Endodermal cell (in vitro differentiated cells): Measurements from ENCODE around the gene KLF12. TPM values are rescaled to one million over a fixed set of nuclear protein-coding genes. Genes with fewer than 3 reads are reported as not detected.

Experiments
- DNase-seq: peaks from one replicate; pipeline ENCODE4 v3.0.0-alpha.2; 2017
- H3K27ac ChIP-seq: 2 replicates; pipeline ENCODE4 v1.5.1; 2013; ENCODE audit warnings: mild to moderate bottlenecking, low read depth, low read length, moderate library complexity
- H3K27me3 ChIP-seq: 2 replicates; pipeline ENCODE4 v1.6.1; 2013; ENCODE audit warnings: mild to moderate bottlenecking, low read length, moderate library complexity; ENCODE audit not compliant: insufficient read depth, control insufficient read depth, poor library complexity, severe bottlenecking
- H3K36me3 ChIP-seq: 2 replicates; pipeline ENCODE4 v1.7.0; 2013; ENCODE audit warnings: mild to moderate bottlenecking, low read length, moderate library complexity; ENCODE audit not compliant: control insufficient read depth, insufficient read depth
- H3K4me1 ChIP-seq: one replicate; pipeline ENCODE4 v1.7.0; 2013; ENCODE audit warnings: low read length; ENCODE audit not compliant: control insufficient read depth, insufficient read depth
- H3K4me3 ChIP-seq: 2 replicates; pipeline ENCODE4 v1.5.1; 2013; ENCODE audit warnings: mild to moderate bottlenecking, low read length, moderate library complexity
- H3K9ac ChIP-seq: 2 replicates; pipeline ENCODE4 v1.6.1; 2013; ENCODE audit warnings: mild to moderate bottlenecking, low read length, moderate library complexity; ENCODE audit not compliant: poor library complexity, severe bottlenecking; ENCODE audit errors: extremely low read depth
- H3K9me3 ChIP-seq: 2 replicates; pipeline ENCODE4 v1.6.1; 2013; ENCODE audit warnings: mild to moderate bottlenecking, low read length, moderate library complexity; ENCODE audit not compliant: control insufficient read depth
- H3K27ac Mint-ChIP-seq: 2 replicates; pipeline ENCODE4 v1.8.0; 2020; ENCODE audit warnings: mixed read lengths
- H3K27me3 Mint-ChIP-seq: 2 replicates; pipeline ENCODE4 v1.8.0; 2021; ENCODE audit warnings: mild to moderate bottlenecking, mixed read lengths; ENCODE audit not compliant: insufficient read depth
- H3K36me3 Mint-ChIP-seq: 2 replicates; pipeline ENCODE4 v1.8.0; 2020; ENCODE audit warnings: low read depth, mixed read lengths
- H3K4me1 Mint-ChIP-seq: 2 replicates; pipeline ENCODE4 v1.8.0; 2020; ENCODE audit warnings: mixed read lengths
- H3K4me3 Mint-ChIP-seq: 2 replicates; pipeline ENCODE4 v1.8.0; 2020; ENCODE audit warnings: mild to moderate bottlenecking, moderate library complexity, mixed read lengths
- H3K9me3 Mint-ChIP-seq: 2 replicates; pipeline ENCODE4 v1.8.0; 2020; ENCODE audit warnings: mild to moderate bottlenecking, mixed read lengths
- WGBS, 2 experiments: methylation state at CpG; one replicate each; pipeline versions ENCODE4 v1.1.5 to v1.1.7; 2013; ENCODE audit warnings: missing lambda C conversion rate in 2 of 2, mixed read lengths in 1 of 2; ENCODE audit not compliant: insufficient coverage in 1 of 2, insufficient read length in 1 of 2; 5-methylcytosine and 5-hydroxymethylcytosine counted together
- total RNA-seq, 2 donors: library from RNA; stranded (reverse); fragmentation: NEBNext Ultra II Directional in 1 of 2; extraction: Animal tissue kit (Norgen Biotek cat#: 25700) in 1 of 2; gene quantifications; 2 replicates in 1 of 2; 3 replicates in 1 of 2; pipeline ENCODE4 v1.2.1, GENCODE V29; 2021
- TF ChIP-seq, protein P1 (sequence below): fragments of 200-600 bp; sonication (generic); conservative IDR thresholded peaks from 2 replicates; pipeline ENCODE4 v1.5.0; 2021; ENCODE audit warnings: antibody characterized with exemption, mild to moderate bottlenecking

Gene KLF12
- total RNA-seq, 2 donors from 2014 or later: 14.8 to 17.2 TPM

DNA sequence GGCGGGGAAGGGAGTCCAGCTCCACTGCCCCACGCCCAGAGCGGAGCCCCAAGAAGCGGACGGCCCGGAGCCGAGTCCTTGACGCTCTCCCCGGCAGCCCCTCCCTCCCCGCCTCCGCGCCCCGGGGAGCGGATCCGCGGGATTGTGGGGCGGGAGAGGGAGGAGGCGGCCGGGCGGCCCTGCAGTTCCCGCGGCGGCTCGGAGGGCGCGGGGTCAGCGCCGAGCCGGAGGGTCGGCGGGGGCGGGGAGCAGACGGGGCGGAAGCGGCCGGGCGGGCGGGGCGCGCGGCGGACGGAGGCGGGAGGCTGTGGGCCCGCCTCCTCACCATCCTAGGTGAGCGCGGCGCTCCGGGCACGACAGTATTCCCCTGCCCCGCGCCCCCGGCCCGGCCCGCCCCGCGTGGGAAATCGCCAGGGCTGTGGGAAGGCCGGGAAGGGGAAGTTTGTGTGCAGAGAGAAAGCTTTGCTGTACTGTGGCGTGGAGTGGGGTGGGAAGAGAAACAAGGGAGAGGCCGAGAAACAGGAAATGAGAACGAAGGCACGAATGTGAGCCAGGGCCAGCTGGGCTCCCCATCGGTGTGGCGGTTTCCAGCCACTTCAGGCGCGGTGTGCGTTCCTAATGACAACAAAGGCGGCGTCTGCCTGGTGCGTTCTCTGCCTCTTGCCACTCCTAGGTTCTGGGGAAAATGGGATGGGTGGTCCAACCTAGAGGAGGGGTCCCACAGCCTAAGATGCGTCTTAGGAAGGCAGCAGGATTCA lies 1.3 kb upstream of the KLF12 start:
- peak overlapping the region; percentile 96 for H3K27ac ChIP-seq
- 0% methylated on average over 9 to 72 of the region's 72 CpGs for WGBS, 2 experiments
- TF ChIP-seq, protein P1, sequence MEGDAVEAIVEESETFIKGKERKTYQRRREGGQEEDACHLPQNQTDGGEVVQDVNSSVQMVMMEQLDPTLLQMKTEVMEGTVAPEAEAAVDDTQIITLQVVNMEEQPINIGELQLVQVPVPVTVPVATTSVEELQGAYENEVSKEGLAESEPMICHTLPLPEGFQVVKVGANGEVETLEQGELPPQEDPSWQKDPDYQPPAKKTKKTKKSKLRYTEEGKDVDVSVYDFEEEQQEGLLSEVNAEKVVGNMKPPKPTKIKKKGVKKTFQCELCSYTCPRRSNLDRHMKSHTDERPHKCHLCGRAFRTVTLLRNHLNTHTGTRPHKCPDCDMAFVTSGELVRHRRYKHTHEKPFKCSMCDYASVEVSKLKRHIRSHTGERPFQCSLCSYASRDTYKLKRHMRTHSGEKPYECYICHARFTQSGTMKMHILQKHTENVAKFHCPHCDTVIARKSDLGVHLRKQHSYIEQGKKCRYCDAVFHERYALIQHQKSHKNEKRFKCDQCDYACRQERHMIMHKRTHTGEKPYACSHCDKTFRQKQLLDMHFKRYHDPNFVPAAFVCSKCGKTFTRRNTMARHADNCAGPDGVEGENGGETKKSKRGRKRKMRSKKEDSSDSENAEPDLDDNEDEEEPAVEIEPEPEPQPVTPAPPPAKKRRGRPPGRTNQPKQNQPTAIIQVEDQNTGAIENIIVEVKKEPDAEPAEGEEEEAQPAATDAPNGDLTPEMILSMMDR: no peak

DNA sequence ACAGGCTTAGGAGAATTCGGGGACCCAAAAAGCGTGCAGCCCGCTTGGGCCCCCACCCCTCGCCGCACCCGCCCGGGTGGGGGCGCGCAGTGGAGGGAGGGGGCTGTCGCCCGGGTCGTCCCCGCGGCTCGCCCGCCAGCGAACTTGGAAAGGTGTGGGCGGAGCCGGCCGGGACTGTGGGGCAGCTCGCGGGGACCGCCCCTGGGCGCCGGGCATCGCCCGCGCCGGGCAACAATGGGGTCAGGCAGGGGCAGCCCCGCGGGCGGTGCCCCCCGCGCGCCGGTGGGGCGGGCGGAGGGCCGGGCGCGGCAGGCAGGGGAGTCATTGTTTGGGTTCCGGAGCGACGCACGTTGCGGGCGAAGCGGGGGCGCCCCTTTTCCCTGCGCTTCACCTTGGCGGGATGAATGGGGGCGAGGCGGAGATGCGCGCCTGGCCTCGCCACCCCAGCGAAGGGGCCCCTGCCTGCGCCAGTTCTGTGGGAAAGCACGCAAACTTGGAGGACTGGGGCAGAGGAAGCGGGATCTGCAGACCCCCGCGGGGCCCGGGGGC lies 647 bp upstream of the KLF12 start:
- Mint-ChIP-seq H3K36me3 (no peaks in the 10 kb centered on the region), H3K9me3 (no peaks in the 10 kb centered on the region), H3K27ac (no peak overlapping the region), H3K4me1 (peaks cover under 1% of the 10 kb centered on the region), H3K4me3 (no peak overlapping the region), H3K27me3 (peaks cover 5% of the 10 kb centered on the region)
- peaks cover 31% of the 10 kb centered on the region for H3K27me3 ChIP-seq
- H3K4me3 ChIP-seq: peak overlapping the region; percentile 92
- peak overlapping the region; percentile 96 for H3K27ac ChIP-seq
- DNase-seq: no peak
- TF ChIP-seq, protein P1: no peak
- H3K9me3 ChIP-seq: no peaks in the 10 kb centered on the region
- no peaks in the 10 kb centered on the region for H3K4me1 ChIP-seq
- no peak overlapping the region for H3K9ac ChIP-seq
- WGBS, 2 experiments: 0% methylated on average over 5 to 63 of the region's 63 CpGs
- no peaks in the 10 kb centered on the region for H3K36me3 ChIP-seq

More for the DNA sequence above, 1.3 kb upstream of the KLF12 start:
- Mint-ChIP-seq H3K27ac (no peak overlapping the region), H3K4me3 (no peak overlapping the region), H3K27me3 (peaks cover 7% of the 10 kb centered on the region), H3K36me3 (no peaks in the 10 kb centered on the region), H3K4me1 (no peaks in the 10 kb centered on the region), H3K9me3 (no peaks in the 10 kb centered on the region)
- Histone ChIP-seq H3K4me1 (no peaks in the 10 kb centered on the region), H3K27me3 (peaks cover 31% of the 10 kb centered on the region), H3K9ac (peak overlapping the region; percentile 55), H3K36me3 (no peaks in the 10 kb centered on the region), H3K4me3 (peak overlapping the region; percentile 92), H3K9me3 (no peaks in the 10 kb centered on the region)
- peak; percentile 91 for DNase-seq

DNA sequence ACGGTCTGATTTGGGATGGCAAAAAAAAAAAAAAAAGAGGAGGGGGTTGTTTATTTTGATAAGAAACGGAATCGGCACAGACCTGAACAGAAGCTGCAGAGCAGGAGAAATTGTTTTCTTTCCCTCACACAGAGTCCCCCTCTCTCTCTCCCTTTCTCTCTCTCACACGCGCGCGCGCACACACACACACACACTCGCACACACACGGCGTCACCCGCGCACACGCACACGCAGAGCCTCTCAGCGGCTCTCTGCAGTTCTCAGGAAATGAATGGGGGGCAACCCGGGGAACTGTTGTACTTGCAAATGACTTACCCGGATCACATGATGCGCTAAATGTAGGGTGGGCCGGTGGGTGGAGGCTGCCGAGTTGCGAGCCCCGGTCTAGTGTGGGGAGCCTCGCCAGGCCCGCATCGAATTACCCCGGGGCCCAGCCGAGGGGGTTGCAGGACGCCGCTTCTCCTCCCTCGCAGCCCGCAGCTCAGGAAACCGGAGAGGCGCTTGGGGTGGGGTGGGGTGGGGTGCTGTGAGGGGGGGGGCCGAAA lies 475 bp downstream of the KLF12 start:
- Mint-ChIP-seq H3K36me3 (no peaks in the 10 kb centered on the region), H3K4me1 (peaks cover 6% of the 10 kb centered on the region), H3K27ac (peak overlapping the region; percentile 94), H3K4me3 (no peak overlapping the region), H3K27me3 (peaks cover 5% of the 10 kb centered on the region), H3K9me3 (no peaks in the 10 kb centered on the region)
- peak; percentile 93 for DNase-seq
- Histone ChIP-seq H3K27ac (peak overlapping the region; percentile 91), H3K27me3 (peaks cover 31% of the 10 kb centered on the region), H3K9ac (peak overlapping the region; percentile 43), H3K4me3 (peak overlapping the region; percentile 87), H3K4me1 (no peaks in the 10 kb centered on the region), H3K36me3 (no peaks in the 10 kb centered on the region), H3K9me3 (no peaks in the 10 kb centered on the region)
- WGBS, 2 experiments: 0% methylated on average over 25 of the region's 35 CpGs; no CpG with 5 or more reads in 1 of the 2 experiments
- TF ChIP-seq, protein P1: no peak
